Trophoblast cell (in vitro differentiated cells and primary cell): ENCODE measurements around the gene ABHD16B.
A peak's percentile ranks its signal among the peaks of the same experiment; 100 is the strongest.

Experiments used
- DNase-seq, 2 donors: peaks; one replicate each; pipeline ENCODE4 v3.0.0-alpha.2; 2016
- H2AFZ ChIP-seq: 2 replicates; pipeline ENCODE4 v1.6.1; 2013; ENCODE audit warnings: low read length, moderate library complexity, mild to moderate bottlenecking; ENCODE audit not compliant: insufficient read depth, poor library complexity
- H2AK5ac ChIP-seq: 2 replicates; pipeline ENCODE4 v1.6.1; 2013; ENCODE audit warnings: mild to moderate bottlenecking, low read length
- H2BK120ac ChIP-seq: 2 replicates; pipeline ENCODE4 v1.6.1; 2013; ENCODE audit warnings: low read length, mild to moderate bottlenecking, moderate library complexity; ENCODE audit not compliant: insufficient read depth, poor library complexity
- H2BK12ac ChIP-seq: 2 replicates; pipeline ENCODE4 v1.6.1; 2013; ENCODE audit warnings: mild to moderate bottlenecking, low read length, moderate library complexity
- H2BK5ac ChIP-seq: 2 replicates; pipeline ENCODE4 v1.6.1; 2013; ENCODE audit warnings: low read length, low read depth, moderate library complexity, mild to moderate bottlenecking; ENCODE audit not compliant: poor library complexity
- H3K14ac ChIP-seq: 2 replicates; pipeline ENCODE4 v1.6.1; 2013; ENCODE audit warnings: mild to moderate bottlenecking, low read length
- H3K18ac ChIP-seq: 2 replicates; pipeline ENCODE4 v1.6.1; 2013; ENCODE audit warnings: mild to moderate bottlenecking, low read length
- H3K23ac ChIP-seq: 2 replicates; pipeline ENCODE4 v1.6.1; 2013; ENCODE audit warnings: low read length
- H3K27ac ChIP-seq: 2 replicates; pipeline ENCODE4 v1.5.1; 2013; ENCODE audit warnings: low read depth, mild to moderate bottlenecking, inconsistent platforms, low read length, moderate library complexity
- H3K27me3 ChIP-seq: 2 replicates; pipeline ENCODE4 v1.6.1; 2013; ENCODE audit warnings: inconsistent platforms, mild to moderate bottlenecking, low read length, moderate library complexity; ENCODE audit not compliant: insufficient read depth
- H3K36me3 ChIP-seq, 2 experiments: 1 replicate in 1 of 2; 2 replicates in 1 of 2; pipeline ENCODE4 v1.6.1; 2013; ENCODE audit warnings: low read length in 2 of 2, mild to moderate bottlenecking in 2 of 2, moderate library complexity in 1 of 2; ENCODE audit not compliant: insufficient read depth in 2 of 2, control insufficient read depth in 1 of 2
- H3K4ac ChIP-seq: 2 replicates; pipeline ENCODE4 v1.6.1; 2013; ENCODE audit warnings: low read depth, mild to moderate bottlenecking, low read length, moderate library complexity
- H3K4me1 ChIP-seq, 2 experiments: 1 replicate in 1 of 2; 2 replicates in 1 of 2; pipeline ENCODE4 v1.6.1; 2013; ENCODE audit warnings: low read length in 2 of 2, mild to moderate bottlenecking in 2 of 2, moderate library complexity in 1 of 2; ENCODE audit not compliant: insufficient read depth in 2 of 2, control insufficient read depth in 1 of 2
- H3K4me2 ChIP-seq: 2 replicates; pipeline ENCODE4 v1.6.1; 2013; ENCODE audit warnings: inconsistent platforms, mild to moderate bottlenecking, low read length, moderate library complexity
- H3K4me3 ChIP-seq: 2 replicates; pipeline ENCODE4 v1.5.1; 2013; ENCODE audit warnings: mild to moderate bottlenecking, low read depth, low read length, inconsistent platforms
- H3K79me1 ChIP-seq: one replicate; pipeline ENCODE4 v1.6.1; 2013; ENCODE audit warnings: low read length
- H3K79me2 ChIP-seq: 2 replicates; pipeline ENCODE4 v1.6.1; 2013; ENCODE audit warnings: low read length, mild to moderate bottlenecking; ENCODE audit not compliant: control insufficient read depth, insufficient read depth, poor library complexity
- H3K9ac ChIP-seq: 2 replicates; pipeline ENCODE4 v1.6.1; 2013; ENCODE audit warnings: mild to moderate bottlenecking, low read length
- H3K9me3 ChIP-seq: 2 replicates; pipeline ENCODE4 v1.6.1; 2013; ENCODE audit warnings: low read depth, mild to moderate bottlenecking, control low read depth, inconsistent platforms, low read length; ENCODE audit not compliant: insufficient read depth
- H4K12ac ChIP-seq: 2 replicates; pipeline ENCODE4 v1.6.1; 2013; ENCODE audit warnings: low read depth, mild to moderate bottlenecking, low read length, moderate library complexity
- H4K8ac ChIP-seq: 2 replicates; pipeline ENCODE4 v1.6.1; 2013; ENCODE audit warnings: low read depth, mild to moderate bottlenecking, low read length, moderate library complexity
- H4K91ac ChIP-seq: one replicate; pipeline ENCODE4 v1.6.1; 2013; ENCODE audit warnings: low read depth, mild to moderate bottlenecking, low read length, moderate library complexity
- WGBS: extraction: QIAGEN DNeasy Blood & Tissue Kit; methylation state at CpG from one replicate; pipeline ENCODE4 v1.1.7; 2013; ENCODE audit warnings: missing lambda C conversion rate; ENCODE audit not compliant: insufficient read length, insufficient coverage; ENCODE audit errors: extremely low coverage; 5-methylcytosine and 5-hydroxymethylcytosine counted together

Gene ABHD16B

DNA sequence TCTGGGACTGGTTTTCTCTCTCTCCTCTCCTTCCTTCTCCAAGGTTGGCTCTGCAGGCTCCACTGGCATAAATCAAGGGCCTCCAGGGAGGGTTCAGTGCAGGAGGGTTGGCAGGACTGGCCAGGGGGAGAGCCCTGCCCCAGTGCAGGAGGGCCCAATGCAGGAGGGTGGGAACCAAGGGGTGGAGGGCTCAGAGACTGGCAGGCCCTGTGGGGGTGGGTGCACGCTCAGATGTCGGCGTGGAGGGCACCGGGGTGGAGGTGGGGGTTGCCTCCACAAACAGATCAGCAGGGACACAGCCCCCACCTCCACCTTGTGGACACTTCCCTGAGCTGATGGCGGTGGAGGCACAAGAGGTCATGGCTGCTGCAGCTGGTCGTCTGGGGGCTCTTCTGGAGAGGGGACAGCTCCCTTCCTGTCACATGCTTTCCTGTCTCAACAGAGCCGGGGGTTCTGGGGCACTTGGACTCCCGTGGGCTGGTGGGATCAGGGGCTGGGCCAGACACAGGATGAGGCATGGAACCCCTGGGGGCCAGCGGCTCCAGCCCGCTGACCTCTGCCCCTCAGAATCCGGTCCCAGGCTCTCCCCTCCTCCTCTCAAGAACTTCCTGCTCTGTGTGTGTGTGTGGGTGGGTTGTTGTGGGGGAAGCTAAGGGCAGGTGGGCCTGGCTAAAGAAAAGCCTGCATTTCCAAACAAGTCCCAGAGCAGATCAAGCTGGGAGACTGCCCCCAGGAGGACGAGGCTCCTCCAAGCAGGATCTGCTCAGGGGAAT lies 2.7 kb upstream of the ABHD16B start:
- Histone ChIP-seq H3K18ac (peak overlapping the region; percentile 3), H2AFZ (peak overlapping the region; percentile 18), H3K79me2 (no peaks in the 10 kb centered on the region), H3K4me2 (peak overlapping the region; percentile 41), H3K4me3 (no peak overlapping the region), H4K8ac (peak overlapping the region; percentile 43), H3K36me3 (peaks cover 16% of the 10 kb centered on the region in 2 experiments), H4K91ac (peak overlapping the region; percentile 73), H3K9me3 (peaks cover 2% of the 10 kb centered on the region), H3K9ac (no peak overlapping the region), H3K23ac (no peak overlapping the region), H4K12ac (no peak overlapping the region), H3K79me1 (peaks cover 21% of the 10 kb centered on the region), H3K14ac (peak overlapping the region; percentile 10), H3K4ac (no peak overlapping the region), H2BK12ac (peak overlapping the region; percentile 19), H3K4me1 (peaks cover 38 to 53% of the 10 kb centered on the region in 2 experiments), H3K27me3 (no peaks in the 10 kb centered on the region), H2AK5ac (peak overlapping the region; percentile 25), H3K27ac (peak overlapping the region; percentile 14), H2BK5ac (peak overlapping the region; percentile 10), H2BK120ac (peak overlapping the region; percentile 29)
- no CpG with 5 or more reads among the region's 12 CpGs for WGBS
- no peak for DNase-seq

DNA sequence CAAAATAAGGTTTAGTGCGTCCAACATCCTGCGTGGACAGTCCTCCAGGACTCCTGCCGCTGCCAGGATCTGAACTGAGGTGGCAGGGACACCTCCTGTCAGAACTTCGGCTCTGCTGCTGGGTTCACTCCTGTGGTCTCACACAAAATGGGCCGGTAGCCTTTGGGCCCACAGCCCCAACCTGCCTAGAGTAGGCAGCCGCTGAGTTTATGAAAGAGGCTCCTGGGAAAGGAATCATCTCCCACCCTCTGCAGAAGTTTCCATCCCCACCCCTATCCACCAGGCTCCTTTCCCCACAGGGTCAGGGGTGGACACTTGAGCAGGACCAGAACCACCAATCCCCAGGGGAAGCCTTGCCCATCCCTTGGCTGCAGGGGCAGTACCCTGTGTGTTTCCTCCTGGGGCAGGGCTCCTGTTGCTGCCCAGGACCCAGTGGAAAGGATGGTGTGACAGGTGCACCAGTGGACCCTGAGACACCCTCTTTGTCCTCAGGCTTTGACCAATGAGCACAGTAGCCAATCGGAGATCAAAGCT lies 2.1 kb upstream of the ABHD16B start:
- Histone ChIP-seq H3K36me3 (peaks cover 16% of the 10 kb centered on the region in 2 experiments), H3K27me3 (no peaks in the 10 kb centered on the region), H2BK120ac (no peak overlapping the region), H2BK12ac (no peak overlapping the region), H3K4me1 (peaks cover 33 to 50% of the 10 kb centered on the region in 2 experiments), H4K91ac (peak overlapping the region; percentile 35), H3K4ac (no peak overlapping the region), H2BK5ac (no peak overlapping the region), H3K4me2 (peak overlapping the region; percentile 41), H3K14ac (no peak overlapping the region), H3K9me3 (no peaks in the 10 kb centered on the region), H3K4me3 (no peak overlapping the region), H3K27ac (peak overlapping the region; percentile 14), H3K9ac (no peak overlapping the region), H3K23ac (peak overlapping the region; percentile 67), H3K79me2 (no peaks in the 10 kb centered on the region), H4K12ac (no peak overlapping the region), H4K8ac (no peak overlapping the region), H2AK5ac (no peak overlapping the region), H3K79me1 (peaks cover 17% of the 10 kb centered on the region), H3K18ac (no peak overlapping the region), H2AFZ (no peak overlapping the region)
- DNase-seq: no peak
- no CpG with 5 or more reads among the region's 7 CpGs for WGBS

DNA sequence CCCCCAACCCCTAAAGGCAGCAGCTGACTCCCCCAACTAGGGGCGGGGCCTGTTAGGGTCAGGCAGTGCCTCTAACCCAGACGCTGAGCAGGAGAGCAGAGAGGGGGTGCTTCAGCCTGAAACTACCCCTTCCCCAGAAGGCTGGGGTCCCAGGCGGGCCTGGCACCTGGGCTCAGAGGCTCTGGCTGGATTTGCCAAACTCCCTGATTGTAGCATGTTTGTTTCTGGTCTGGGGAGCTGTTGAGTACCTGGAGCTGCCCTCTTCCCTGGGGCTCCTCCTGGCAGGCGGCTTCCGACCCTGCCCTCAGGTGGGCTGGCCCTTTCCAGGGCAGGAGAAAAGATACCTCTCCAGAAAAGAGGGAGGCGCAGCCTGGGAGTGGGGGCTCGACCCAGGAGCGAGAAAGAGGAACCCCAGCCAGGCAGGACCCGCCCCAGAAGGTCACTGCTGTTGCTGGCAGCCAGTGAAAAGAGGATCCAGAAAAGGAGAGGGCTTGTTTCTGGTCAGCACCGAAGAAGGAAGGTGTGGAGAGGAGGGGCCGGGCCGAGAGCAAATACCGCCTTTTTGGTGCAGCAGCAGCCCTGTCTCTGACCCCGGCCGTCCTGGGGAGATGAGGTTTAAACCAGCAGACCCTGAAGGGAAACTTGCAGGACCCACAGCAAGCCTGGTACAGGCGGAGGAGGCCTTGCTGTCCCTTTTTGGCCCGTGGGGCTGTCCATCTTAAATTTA lies 810 bp upstream of the ABHD16B start:
- Histone ChIP-seq H2BK12ac (no peak overlapping the region), H3K4me1 (peaks cover 24 to 39% of the 10 kb centered on the region in 2 experiments), H2AFZ (no peak overlapping the region), H3K79me2 (peaks cover 6% of the 10 kb centered on the region), H3K4me3 (no peak overlapping the region), H4K91ac (peak overlapping the region; percentile 11), H3K4ac (no peak overlapping the region), H3K18ac (no peak overlapping the region), H2BK5ac (no peak overlapping the region), H4K8ac (no peak overlapping the region), H3K23ac (no peak overlapping the region), H4K12ac (no peak overlapping the region), H3K4me2 (no peak overlapping the region), H2AK5ac (no peak overlapping the region), H3K27ac (no peak overlapping the region), H3K79me1 (peaks cover 19% of the 10 kb centered on the region), H3K27me3 (no peaks in the 10 kb centered on the region), H3K14ac (no peak overlapping the region), H3K9me3 (no peaks in the 10 kb centered on the region), H3K36me3 (peaks cover 16% of the 10 kb centered on the region in 2 experiments), H2BK120ac (no peak overlapping the region), H3K9ac (no peak overlapping the region)
- DNase-seq: no peak
- no CpG with 5 or more reads among the region's 17 CpGs for WGBS

DNA sequence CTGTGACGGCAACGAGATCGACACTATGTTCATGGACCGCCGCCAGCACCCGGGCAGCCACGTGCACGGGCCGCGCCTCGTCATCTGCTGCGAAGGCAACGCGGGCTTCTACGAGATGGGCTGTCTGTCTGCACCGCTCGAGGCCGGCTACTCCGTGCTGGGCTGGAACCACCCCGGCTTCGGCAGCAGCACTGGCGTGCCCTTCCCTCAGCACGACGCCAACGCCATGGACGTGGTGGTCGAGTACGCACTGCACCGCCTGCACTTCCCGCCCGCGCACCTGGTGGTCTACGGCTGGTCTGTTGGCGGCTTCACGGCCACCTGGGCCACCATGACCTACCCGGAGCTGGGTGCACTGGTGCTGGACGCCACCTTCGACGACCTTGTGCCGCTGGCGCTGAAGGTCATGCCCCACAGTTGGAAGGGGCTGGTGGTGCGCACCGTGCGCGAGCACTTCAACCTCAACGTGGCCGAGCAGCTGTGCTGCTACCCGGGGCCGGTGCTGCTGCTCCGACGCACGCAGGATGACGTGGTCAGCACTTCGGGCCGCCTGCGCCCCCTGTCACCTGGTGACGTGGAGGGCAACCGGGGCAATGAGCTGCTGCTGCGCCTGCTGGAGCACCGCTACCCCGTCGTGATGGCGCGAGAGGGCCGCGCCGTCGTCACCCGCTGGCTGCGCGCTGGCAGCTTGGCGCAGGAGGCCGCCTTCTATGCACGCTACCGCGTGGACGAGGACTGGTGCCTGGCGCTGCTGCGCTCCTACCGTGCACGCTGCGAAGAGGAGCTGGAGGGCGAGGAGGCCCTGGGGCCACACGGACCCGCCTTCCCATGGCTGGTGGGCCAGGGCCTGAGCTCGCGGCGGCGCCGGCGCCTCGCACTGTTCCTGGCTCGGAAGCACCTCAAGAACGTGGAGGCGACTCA lies 943 bp downstream of the ABHD16B start:
- no peak overlapping the region for H3K4me2 ChIP-seq

More for the DNA sequence above, 943 bp downstream of the ABHD16B start:
- Histone ChIP-seq H3K18ac (no peak overlapping the region), H3K27me3 (no peaks in the 10 kb centered on the region), H2AK5ac (no peak overlapping the region), H3K79me2 (peaks cover 9% of the 10 kb centered on the region), H4K91ac (no peak overlapping the region), H3K4me3 (peak overlapping the region; percentile 12), H3K4me1 (peaks cover 24 to 32% of the 10 kb centered on the region in 2 experiments), H4K12ac (no peak overlapping the region), H3K14ac (no peak overlapping the region), H2BK12ac (no peak overlapping the region), H3K4ac (no peak overlapping the region), H3K9me3 (no peaks in the 10 kb centered on the region), H2BK120ac (no peak overlapping the region), H2AFZ (no peak overlapping the region), H3K9ac (no peak overlapping the region), H2BK5ac (no peak overlapping the region), H3K79me1 (peaks cover 22% of the 10 kb centered on the region), H3K23ac (no peak overlapping the region), H4K8ac (no peak overlapping the region), H3K27ac (no peak overlapping the region), H3K36me3 (peaks cover 16% of the 10 kb centered on the region in 2 experiments)
- WGBS: no CpG with 5 or more reads among the region's 95 CpGs
- no peak for DNase-seq
